NT2/D1 (cell line): ENCODE measurements around the gene BGN.

Experiments
- YY1 ChIP-seq: IDR thresholded peaks from 2 replicates; pipeline ENCODE4 v1.6.1; 2011; ENCODE audit not compliant: insufficient read length, insufficient read depth
- ZNF274 ChIP-seq: IDR thresholded peaks from 2 replicates; pipeline ENCODE4 v1.6.1; 2011; ENCODE audit warnings: mild to moderate bottlenecking, low read depth, low read length

- TF ChIP-seq YY1: no peak
- no peak for TF ChIP-seq ZNF274
Measured at GRCh38 chrX:153499876-153500275, 5.1 kb downstream of the BGN start.
